Endothelial cell of umbilical vein (primary cell): Measurements from ENCODE around the gene ALAD.
"Not testable (repeated sequence)": the region's sequence is repeated elsewhere in the genome, so short reads cannot be mapped to it uniquely, and the experiment has no call there.

Source experiments
- MAX ChIP-seq: IDR thresholded peaks from 2 replicates; pipeline ENCODE4 v1.6.1; 2011; ENCODE audit not compliant: insufficient read depth, insufficient read length
- POLR2A ChIP-seq: IDR thresholded peaks from 2 replicates; pipeline ENCODE4 v1.6.1; 2012; ENCODE audit warnings: low read depth, mild to moderate bottlenecking, control low read depth, low read length
- POLR2AphosphoS5 ChIP-seq: IDR thresholded peaks from 2 replicates; pipeline ENCODE4 v1.6.1; 2012; ENCODE audit warnings: low read depth, mild to moderate bottlenecking, control low read depth, low read length, moderate library complexity; ENCODE audit not compliant: insufficient read depth
- TF ChIP-seq, protein P1 (sequence below), 2 donors: IDR thresholded peaks; 1 replicate in 1 of 2; 2 replicates in 1 of 2; pipeline ENCODE4 v1.5.1; 2011; ENCODE audit warnings: low read length in 2 of 2, mild to moderate bottlenecking in 2 of 2, moderate library complexity in 2 of 2, control low read depth in 1 of 2, inconsistent platforms in 1 of 2, low read depth in 1 of 2; ENCODE audit not compliant: insufficient read depth in 1 of 2; ENCODE audit errors: extremely low read depth in 1 of 2

- TF ChIP-seq, protein P1, sequence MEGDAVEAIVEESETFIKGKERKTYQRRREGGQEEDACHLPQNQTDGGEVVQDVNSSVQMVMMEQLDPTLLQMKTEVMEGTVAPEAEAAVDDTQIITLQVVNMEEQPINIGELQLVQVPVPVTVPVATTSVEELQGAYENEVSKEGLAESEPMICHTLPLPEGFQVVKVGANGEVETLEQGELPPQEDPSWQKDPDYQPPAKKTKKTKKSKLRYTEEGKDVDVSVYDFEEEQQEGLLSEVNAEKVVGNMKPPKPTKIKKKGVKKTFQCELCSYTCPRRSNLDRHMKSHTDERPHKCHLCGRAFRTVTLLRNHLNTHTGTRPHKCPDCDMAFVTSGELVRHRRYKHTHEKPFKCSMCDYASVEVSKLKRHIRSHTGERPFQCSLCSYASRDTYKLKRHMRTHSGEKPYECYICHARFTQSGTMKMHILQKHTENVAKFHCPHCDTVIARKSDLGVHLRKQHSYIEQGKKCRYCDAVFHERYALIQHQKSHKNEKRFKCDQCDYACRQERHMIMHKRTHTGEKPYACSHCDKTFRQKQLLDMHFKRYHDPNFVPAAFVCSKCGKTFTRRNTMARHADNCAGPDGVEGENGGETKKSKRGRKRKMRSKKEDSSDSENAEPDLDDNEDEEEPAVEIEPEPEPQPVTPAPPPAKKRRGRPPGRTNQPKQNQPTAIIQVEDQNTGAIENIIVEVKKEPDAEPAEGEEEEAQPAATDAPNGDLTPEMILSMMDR (IDR thresholded peaks at IDR 0.05; ENCODE audit: extremely low read depth in 1 of 2, insufficient read depth in 1 of 2, low read depth in 1 of 2, low read length in 2 of 2): not testable (repeated sequence)
- TF ChIP-seq POLR2A, MAX, POLR2AphosphoS5: not testable (repeated sequence)
These were observed 35.4 kb downstream of the ALAD start for GRCh38 chr9:113365652-113366051.
